ENCODE measurements around the gene TMUB2. TPM values are rescaled to one million over a fixed set of nuclear protein-coding genes. Genes with fewer than 3 reads are reported as not detected.

The TMUB2 gene
- total RNA-seq, 1 experiment from 2014 or later = 25.1 TPM

GRCh38 chr17:44210342-44211192 is 23.8 kb downstream of the TMUB2 start (continued):
- TF ChIP-seq POLR2A (IDR thresholded peaks at IDR 0.05; ENCODE audit: borderline replicate concordance, extremely low read depth, insufficient read depth, insufficient read length) = no peak
- no peak for TF ChIP-seq SRF (IDR thresholded peaks at IDR 0.05; ENCODE audit: low read depth)
- no peak for TF ChIP-seq ATF3 (IDR thresholded peaks at IDR 0.05)
- TF ChIP-seq CEBPB (IDR thresholded peaks at IDR 0.05; ENCODE audit: low read depth) = no peak
- TF ChIP-seq SIN3A (IDR thresholded peaks at IDR 0.05; ENCODE audit: low read depth) = no peak
- TF ChIP-seq ZNF274 (IDR thresholded peaks at IDR 0.05; ENCODE audit: low read depth, low read length) = no peak

GRCh38 chr17:44211281-44212265 is 24.8 kb downstream of the TMUB2 start:
- Histone ChIP-seq H3K36me3 (ENCODE audit: control insufficient read depth in 1 of 2, insufficient read depth in 2 of 2, low read length in 2 of 2) (peaks cover 29 to 61% of the 10 kb centered on the region in 2 experiments; a peak in 3 of 4 replicates), H3K27ac (ENCODE audit: low read depth, low read length) (peak overlapping the region; percentile 42), H3K4me3 (replicated peaks in 1 of 2; ENCODE audit: low read depth in 1 of 2, low read length in 2 of 2) (no peak overlapping the region), H3K9ac (ENCODE audit: low read length) (peak overlapping the region; percentile 39; the same call in 1 of the 2 replicates), H3K9me2 (ENCODE audit: insufficient read depth) (no peaks in the 10 kb centered on the region), H4K20me1 (ENCODE audit: insufficient read depth) (no peaks in the 10 kb centered on the region), H3K9me3 (ENCODE audit: control insufficient read depth in 1 of 2, insufficient read depth in 1 of 2, low read depth in 1 of 2, low read length in 2 of 2) (no peaks in the 10 kb centered on the region), H3K27me3 (ENCODE audit: insufficient read depth, low read length) (no peaks in the 10 kb centered on the region), H3K4me2 (ENCODE audit: low read length) (peak overlapping the region; percentile 70; the same call in 1 of the 2 replicates), H3K79me2 (ENCODE audit: insufficient read depth, low read length) (peaks cover 24% of the 10 kb centered on the region), H2AFZ (ENCODE audit: low read depth, low read length, poor library complexity, severe bottlenecking) (no peak overlapping the region), H3K4me1 (ENCODE audit: control insufficient read depth in 1 of 2, insufficient read depth in 2 of 2, low read length in 2 of 2) (peaks cover 19 to 43% of the 10 kb centered on the region in 2 experiments)
- ATAC-seq (no peak), DNase-seq (ENCODE audit: low read depth, low spot score) (no peak)
- ChIA-PET CTCF (interaction anchor here (1.2 to 3.0 kb wide), 6 partner anchors 10 to 311 kb away, joined by 3 to 19 read pairs (median 8); partner anchors contain the start of genes FAM171A2, GRN and SLC25A39), RAD21 (ENCODE audit: low non-redundant PET in 1 of 2, low total read pairs in 2 of 2, uncharacterized antibody in 2 of 2, unreplicated experiment in 2 of 2) (interaction anchor here in 1 of 2 experiments (0.6 to 1.2 kb wide), 3 partner anchors 115 to 196 kb away, joined by 3 to 4 read pairs (median 3); no protein-coding TSS in a partner anchor), POLR2A (interaction anchor here (1.4 kb wide), 1 partner anchor 141 kb away, joined by 3 read pairs; the partner anchor contains the start of gene G6PC3)
- intact Hi-C loops (cut with micrococcal nuclease) = loop anchor here (2.0 to 10.0 kb wide), 2 partner anchors 115 to 313 kb away; no protein-coding TSS in a partner anchor
- BruUV-seq (replicated peaks) = no TSS peak
- TF ChIP-seq ELF1 (IDR thresholded peaks at IDR 0.05; ENCODE audit: borderline replicate concordance, low read depth) = no peak
- no peak for TF ChIP-seq SRF (IDR thresholded peaks at IDR 0.05; ENCODE audit: low read depth)
- no peak for TF ChIP-seq CEBPB (IDR thresholded peaks at IDR 0.05; ENCODE audit: low read depth)
- TF ChIP-seq EZH2 (IDR thresholded peaks at IDR 0.05) = no peak
- no peak for TF ChIP-seq SP1 (IDR thresholded peaks at IDR 0.05; ENCODE audit: low read depth)
- TF ChIP-seq RAD21 (IDR thresholded peaks at IDR 0.05; ENCODE audit: low read depth) = no peak
- no peak for TF ChIP-seq CBX3 (IDR thresholded peaks at IDR 0.05; ENCODE audit: low read depth)
- no peak for TF ChIP-seq POLR2A (IDR thresholded peaks at IDR 0.05; ENCODE audit: borderline replicate concordance, extremely low read depth, insufficient read depth, insufficient read length)
- TF ChIP-seq ATF3 (IDR thresholded peaks at IDR 0.05) = no peak
- TF ChIP-seq MAX (IDR thresholded peaks at IDR 0.05) = no peak
- no peak for TF ChIP-seq ZBTB33 (IDR thresholded peaks at IDR 0.05; ENCODE audit: extremely low read depth, insufficient replicate concordance, low read length)
- TF ChIP-seq ZFX (IDR thresholded peaks at IDR 0.05) = no peak
- TF ChIP-seq ZNF274 (IDR thresholded peaks at IDR 0.05; ENCODE audit: low read depth, low read length) = no peak
- no peak for TF ChIP-seq EGR1 (IDR thresholded peaks at IDR 0.05; ENCODE audit: low read depth)
- TF ChIP-seq FOSL1 (IDR thresholded peaks at IDR 0.05; ENCODE audit: low read depth) = no peak
- TF ChIP-seq POLR2AphosphoS5 (IDR thresholded peaks at IDR 0.05; ENCODE audit: low read depth, low read length) = no peak
- TF ChIP-seq YY1 (IDR thresholded peaks at IDR 0.05; ENCODE audit: extremely low read depth, insufficient replicate concordance, low read depth, low read length) = no peak
- no peak for TF ChIP-seq JUND (IDR thresholded peaks at IDR 0.05)
- no peak for TF ChIP-seq TCF7L2 (IDR thresholded peaks at IDR 0.05; ENCODE audit: borderline replicate concordance, extremely low read depth, insufficient read depth, insufficient read length)
